Measurements from ENCODE around the gene ITPRID1.

DNA sequence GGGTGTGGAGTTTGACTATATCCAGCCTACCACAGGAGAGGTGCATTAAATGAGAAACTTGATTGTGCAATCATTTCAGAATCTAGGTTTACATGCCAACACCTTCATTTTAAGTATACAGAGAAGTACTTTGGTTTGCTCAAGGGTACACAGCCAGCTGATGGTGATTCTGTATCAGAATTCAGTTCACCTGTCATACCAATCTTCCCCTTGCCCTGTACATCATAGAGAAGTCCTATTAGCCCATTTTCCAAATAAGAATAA lies 138.1 kb downstream of the ITPRID1 start:
- TF ChIP-seq CTCF (conservative IDR thresholded peaks at IDR 0.05): no peak
- TF ChIP-seq ZFX (IDR thresholded peaks at IDR 0.05): no peak
